Tibial nerve (tissue), 4 donors: ENCODE data around the gene EXTL1. TPM values are rescaled to one million over a fixed set of nuclear protein-coding genes. Genes with fewer than 3 reads are reported as not detected.

Experiments used
- DNase-seq, 2 donors: peaks; one replicate each; pipeline ENCODE4 v3.0.0-alpha.2; 2019; ENCODE audit warnings: low spot score in 2 of 2
- H3K27ac ChIP-seq, 4 donors: fragments of 200-600 bp; sonication (generic) in 3 of 4; one replicate each; pipeline ENCODE4 v1.5.1; 2017 to 2019; ENCODE audit warnings: mild to moderate bottlenecking in 1 of 4
- H3K27me3 ChIP-seq, 2 donors: fragments of 200-600 bp; sonication (generic) in 1 of 2; one replicate each; pipeline versions ENCODE4 v1.5.1 to v1.6.0; 2017 to 2019
- H3K36me3 ChIP-seq, 3 donors: fragments of 200-600 bp; sonication (generic); one replicate each; pipeline ENCODE4 v1.5.1; 2018 to 2019
- H3K4me1 ChIP-seq, 4 donors: fragments of 200-600 bp; sonication (generic) in 3 of 4; one replicate each; pipeline ENCODE4 v1.5.1; 2017 to 2019
- H3K4me3 ChIP-seq, 4 donors: fragments of 200-600 bp; sonication (generic) in 3 of 4; one replicate each; pipeline ENCODE4 v1.5.1; 2017 to 2019; ENCODE audit warnings: mild to moderate bottlenecking in 1 of 4, moderate library complexity in 1 of 4
- H3K9me3 ChIP-seq, 4 donors: fragments of 200-600 bp; sonication (generic) in 3 of 4; one replicate each; pipeline ENCODE4 v1.5.1; 2017 to 2019
- CTCF ChIP-seq, 5 experiments: fragments of 200-600 bp in 3 of 5; fragments of 450-650 bp in 2 of 5; sonication (generic) in 3 of 5; IDR thresholded peaks; one replicate each; pipeline ENCODE4 v1.5.1; 2016 to 2019; ENCODE audit warnings: antibody characterized with exemption in 5 of 5, mild to moderate bottlenecking in 3 of 5, moderate library complexity in 2 of 5
- EP300 ChIP-seq, 2 donors: sonication (generic); formaldehyde crosslinking; IDR thresholded peaks; one replicate each; pipeline ENCODE4 v1.6.1; 2017; ENCODE audit warnings: antibody characterized with exemption in 2 of 2, mild to moderate bottlenecking in 1 of 2
- POLR2A ChIP-seq, 2 donors: fragments of 450-650 bp; IDR thresholded peaks; one replicate each; pipeline ENCODE4 v1.6.1; 2017; ENCODE audit warnings: antibody characterized with exemption in 2 of 2, mild to moderate bottlenecking in 2 of 2, moderate library complexity in 2 of 2
- WGBS, 2 donors: methylation state at CpG; one replicate each; pipeline ENCODE4 v1.1.5; 2018; 5-methylcytosine and 5-hydroxymethylcytosine counted together
- total RNA-seq, 4 donors: library from RNA; depleted of rRNA; stranded (reverse); fragments of >200 nt; gene quantifications; one replicate each; pipeline ENCODE4 v1.1.0, GENCODE V29; 2016

The EXTL1 gene
- total RNA-seq, 4 donors from 2014 or later, result 30.6 to 44.3 (median 34.6) TPM

GRCh38 chr1:25997828-25998761, 23.5 kb upstream of the EXTL1 start, which contains the start of gene PAFAH2:
Gene PAFAH2 (minus strand): TSS chr1:25998063. CDS start chr1:25990816, 7,247 bp downstream.
- WGBS, 2 donors, result 2% methylated on average over 39 to 47 of the region's 47 CpGs
- Histone ChIP-seq H3K4me3 (peak within 1 kb of the TSS; percentile 40 to 62 (median 54)), H3K36me3 (no peaks in the 10 kb centered on the region), H3K4me1 (peaks cover 0 to 32% (median 15%) of the 10 kb centered on the region in 4 donors), H3K27me3 (no peaks in the 10 kb centered on the region), H3K9me3 (no peaks in the 10 kb centered on the region), H3K27ac (peak within 1 kb of the TSS; percentile 34 to 92 (median 84))
- peak; percentile 93 to 97 for DNase-seq
- TF ChIP-seq EP300 (IDR thresholded peaks at IDR 0.05) (peak; percentile 93 to 95), POLR2A (IDR thresholded peaks at IDR 0.05) (peak in 1 of 2 donors; percentile 38), CTCF (IDR thresholded peaks at IDR 0.05) (peak; percentile 86 to 100 (median 98))

- Histone ChIP-seq H3K27ac (peak overlapping the region in 3 of 4 donors; percentile 57 to 87 (median 84)), H3K4me1 (peaks cover 0 to 43% (median 15%) of the 10 kb centered on the region in 4 donors), H3K9me3 (no peaks in the 10 kb centered on the region), H3K36me3 (no peaks in the 10 kb centered on the region), H3K27me3 (no peaks in the 10 kb centered on the region), H3K4me3 (no peak overlapping the region)
- WGBS, 2 donors, result 81 to 82% methylated on average over 18 of the region's 18 CpGs
- TF ChIP-seq EP300 (IDR thresholded peaks at IDR 0.05) (no peak), CTCF (IDR thresholded peaks at IDR 0.05) (no peak), POLR2A (IDR thresholded peaks at IDR 0.05) (no peak)
- DNase-seq, result no peak
Observed at GRCh38 chr1:25999041-25999800, 22.4 kb upstream of the EXTL1 start.

DNA sequence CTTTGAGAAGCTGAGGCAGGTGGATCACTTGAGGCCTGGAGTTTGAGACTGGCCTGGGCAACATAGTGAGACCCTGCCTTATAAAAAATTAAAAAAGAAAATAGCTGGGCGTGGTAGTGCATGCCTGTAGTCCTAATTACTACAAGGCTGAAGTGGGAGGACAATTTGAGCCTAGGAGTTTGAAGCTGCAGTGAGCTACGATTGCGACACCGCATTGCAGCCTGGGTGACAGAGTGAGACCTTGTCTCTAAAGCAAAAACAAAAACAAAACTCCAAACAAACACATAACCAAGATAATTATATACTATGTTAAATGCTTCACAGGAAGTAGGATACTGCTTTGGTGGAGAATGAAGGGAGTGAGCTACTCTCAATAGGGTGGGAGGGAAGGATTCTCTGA, 18.3 kb upstream of the EXTL1 start:
- Histone ChIP-seq H3K27ac (peak overlapping the region in 2 of 4 donors; percentile 58 to 66), H3K4me1 (peaks cover 0 to 49% (median 17%) of the 10 kb centered on the region in 4 donors), H3K4me3 (no peak overlapping the region), H3K36me3 (no peaks in the 10 kb centered on the region), H3K9me3 (no peaks in the 10 kb centered on the region), H3K27me3 (no peaks in the 10 kb centered on the region)
- no peak for DNase-seq
- WGBS, 2 donors, result 80 to 84% methylated on average over 4 of the region's 4 CpGs
- TF ChIP-seq CTCF (IDR thresholded peaks at IDR 0.05), result no peak
- no peak for TF ChIP-seq POLR2A (IDR thresholded peaks at IDR 0.05)
- no peak for TF ChIP-seq EP300 (IDR thresholded peaks at IDR 0.05)

DNA sequence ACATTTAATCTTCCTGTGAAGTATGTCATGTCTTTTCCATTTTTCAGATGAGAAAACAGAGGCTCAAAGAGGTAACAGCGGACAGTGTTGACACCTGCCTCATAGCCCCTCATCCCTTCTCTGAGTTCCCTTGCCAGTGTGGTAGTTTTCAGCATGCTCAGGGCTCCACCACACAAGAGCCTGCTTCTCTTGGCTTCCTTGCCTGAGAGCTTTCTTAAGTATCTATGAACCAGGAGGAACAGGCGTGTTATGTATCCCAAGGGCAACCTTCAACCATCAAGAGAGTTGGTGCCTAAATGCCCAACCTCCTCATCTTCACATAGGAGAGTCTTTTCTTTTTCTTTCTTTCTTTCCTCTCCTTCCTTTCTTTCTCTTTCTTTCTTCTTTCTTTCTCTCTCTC, 17.8 kb upstream of the EXTL1 start:
- TF ChIP-seq POLR2A (IDR thresholded peaks at IDR 0.05), result no peak
- no peak for TF ChIP-seq CTCF (IDR thresholded peaks at IDR 0.05)
- TF ChIP-seq EP300 (IDR thresholded peaks at IDR 0.05), result no peak

More for the DNA sequence above, 17.8 kb upstream of the EXTL1 start:
- Histone ChIP-seq H3K27me3 (no peaks in the 10 kb centered on the region), H3K27ac (peak overlapping the region in 2 of 4 donors; percentile 54 to 58), H3K36me3 (no peaks in the 10 kb centered on the region), H3K4me3 (no peak overlapping the region), H3K9me3 (no peaks in the 10 kb centered on the region), H3K4me1 (peaks cover 0 to 44% (median 14%) of the 10 kb centered on the region in 4 donors)
- WGBS, 2 donors, result 76 to 79% methylated on average over 2 of the region's 2 CpGs
- DNase-seq, result no peak
